Panc1 (cell line): ENCODE data around the gene ZKSCAN5.
A peak's percentile ranks its signal among the peaks of the same experiment; 100 is the strongest.

Experiments used
- CTCF ChIP-seq: fragments of 450-650 bp; IDR thresholded peaks from 2 replicates; pipeline ENCODE4 v1.5.1; 2017; ENCODE audit warnings: mild to moderate bottlenecking
- POLR2AphosphoS5 ChIP-seq: IDR thresholded peaks from 2 replicates; pipeline ENCODE4 v1.6.1; 2012; ENCODE audit warnings: mild to moderate bottlenecking, low read depth, low read length, moderate library complexity

- TF ChIP-seq POLR2AphosphoS5 (peak; percentile 79), CTCF (no peak)
These were observed 47.5 kb downstream of the ZKSCAN5 start, which contains the start of gene FAM200A for GRCh38 chr7:99551767-99552463.
